WERI-Rb-1 (cell line): ENCODE data around the gene PPM1N.
A peak's percentile ranks its signal among the peaks of the same experiment; 100 is the strongest.

Source experiments
- DNase-seq: peaks from one replicate; pipeline ENCODE4 v3.0.0-alpha.2; 2020
- H3K27ac ChIP-seq: fragments of 250-450 bp; sonication (Bioruptor Pico); 2 replicates; pipeline ENCODE4 v1.5.1; 2020; ENCODE audit warnings: mild to moderate bottlenecking, moderate library complexity
- H3K27me3 ChIP-seq: fragments of 250-450 bp; sonication (Bioruptor Pico); 2 replicates; pipeline ENCODE4 v1.5.1; 2021; ENCODE audit warnings: mild to moderate bottlenecking, low read depth, moderate library complexity; ENCODE audit not compliant: insufficient read depth, severe bottlenecking
- H3K36me3 ChIP-seq: fragments of 250-450 bp; sonication (Bioruptor Pico); 2 replicates; pipeline ENCODE4 v1.5.1; 2020; ENCODE audit warnings: mild to moderate bottlenecking, moderate library complexity
- H3K4me3 ChIP-seq: 2 replicates; pipeline ENCODE4 v1.5.1; 2011; ENCODE audit warnings: low read depth, mild to moderate bottlenecking, control low read depth, low read length
- H3K9me3 ChIP-seq: fragments of 250-450 bp; sonication (Bioruptor Pico); 2 replicates; pipeline ENCODE4 v1.5.1; 2021; ENCODE audit warnings: mild to moderate bottlenecking, moderate library complexity; ENCODE audit not compliant: severe bottlenecking
- CTCF ChIP-seq: IDR thresholded peaks from 2 replicates; pipeline ENCODE4 v1.5.1; 2011; ENCODE audit warnings: low read depth, mild to moderate bottlenecking, control low read depth, inconsistent platforms, low read length

Gene PPM1N

GRCh38 chr19:45478454-45479238 lies 19.6 kb upstream of the PPM1N start:
- peak overlapping the region; percentile 57 for H3K4me3 ChIP-seq
- H3K27ac ChIP-seq: peak overlapping the region; percentile 98
- H3K36me3 ChIP-seq: no peaks in the 10 kb centered on the region; the same call in 1 of the 2 replicates
- TF ChIP-seq CTCF: peak; percentile 78
- peaks cover 3% of the 10 kb centered on the region for H3K9me3 ChIP-seq
- H3K27me3 ChIP-seq: no peaks in the 10 kb centered on the region
- DNase-seq: peak; percentile 91

- TF ChIP-seq CTCF: no peak
- no peaks in the 10 kb centered on the region for H3K27me3 ChIP-seq
- H3K9me3 ChIP-seq: peaks cover 3% of the 10 kb centered on the region
- H3K4me3 ChIP-seq: no peak overlapping the region
- H3K36me3 ChIP-seq: peaks cover 11% of the 10 kb centered on the region
- no peak overlapping the region for H3K27ac ChIP-seq
- DNase-seq: no peak
Observed at GRCh38 chr19:45483033-45483432, 15.2 kb upstream of the PPM1N start.

DNA sequence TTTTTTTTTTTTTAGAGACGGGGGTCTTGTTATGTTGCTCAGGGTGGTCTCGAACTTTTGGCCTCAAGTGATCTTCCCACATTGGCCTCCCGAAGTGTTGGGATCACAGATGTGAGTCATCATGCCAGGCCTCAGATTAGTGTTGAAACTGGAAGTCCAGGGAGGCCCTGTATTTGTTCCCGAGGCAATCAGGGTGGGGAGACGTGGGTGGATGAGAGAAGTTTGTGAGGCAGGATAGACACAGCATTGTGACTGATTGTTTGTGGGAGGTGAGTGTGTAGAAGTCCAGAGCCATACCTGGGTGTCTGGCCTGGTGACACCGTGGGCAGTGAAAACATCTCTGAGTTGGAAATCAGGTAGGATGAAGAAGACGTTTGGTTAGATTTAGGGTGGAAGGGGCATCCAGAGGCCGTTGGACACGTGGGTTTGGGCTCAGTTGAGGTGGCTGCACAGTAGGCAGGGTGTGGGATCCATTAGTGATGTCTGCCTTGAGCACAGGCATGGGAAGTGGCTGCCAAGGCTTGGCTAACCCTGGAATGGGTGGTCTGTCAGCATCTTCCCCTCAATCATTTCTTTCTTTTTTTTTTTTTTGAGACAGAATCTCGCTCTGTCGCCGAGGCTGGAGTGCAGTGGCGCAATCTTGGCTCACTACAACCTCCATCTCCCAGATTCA lies 13.8 kb upstream of the PPM1N start:
- no peaks in the 10 kb centered on the region for H3K27me3 ChIP-seq
- peaks cover 15% of the 10 kb centered on the region for H3K36me3 ChIP-seq
- DNase-seq: no peak
- no peak for TF ChIP-seq CTCF
- no peak overlapping the region; the same call in 1 of the 2 replicates for H3K27ac ChIP-seq
- H3K9me3 ChIP-seq: peaks cover 3% of the 10 kb centered on the region
- no peak overlapping the region for H3K4me3 ChIP-seq

DNA sequence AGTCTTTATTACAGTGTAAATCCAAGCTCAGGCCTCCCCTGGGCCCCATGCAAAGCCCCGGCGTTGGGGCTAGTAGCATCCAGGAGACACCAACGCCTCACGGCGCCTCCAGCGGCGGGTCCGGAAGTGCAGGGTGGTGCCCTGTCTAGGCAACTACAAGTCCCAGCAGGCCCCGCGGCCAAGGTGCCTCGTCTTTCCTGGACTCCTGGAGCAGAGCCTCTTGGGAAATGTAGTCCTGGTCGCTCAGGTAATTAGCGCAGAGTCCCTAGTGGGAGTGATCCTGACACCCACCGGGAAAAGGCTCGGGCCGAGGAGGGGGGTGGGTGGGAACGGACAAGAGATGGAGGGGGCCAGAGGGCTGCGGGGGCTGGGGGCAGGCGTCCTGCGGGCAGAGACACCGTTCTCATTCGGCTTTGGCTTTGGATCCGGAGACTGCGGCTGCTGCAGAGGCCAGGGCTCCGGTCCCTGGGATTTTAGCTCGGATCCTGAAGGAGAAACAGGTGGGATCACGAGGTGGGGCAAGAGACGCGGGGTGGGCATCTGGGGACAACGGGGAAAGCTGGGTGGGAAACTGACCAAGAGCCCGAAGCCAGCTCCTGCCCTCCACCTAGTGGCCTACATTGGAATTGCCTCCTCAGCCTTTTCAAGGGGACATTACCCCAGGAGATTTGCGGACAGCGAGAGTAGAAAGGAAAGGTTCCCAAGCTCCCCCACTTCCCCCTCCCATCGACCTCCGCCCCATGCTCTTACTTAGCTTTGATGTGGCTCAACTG lies 12.8 kb upstream of the PPM1N start:
- Histone ChIP-seq H3K27ac (peak overlapping the region; percentile 62), H3K27me3 (no peaks in the 10 kb centered on the region), H3K36me3 (peaks cover 20% of the 10 kb centered on the region), H3K9me3 (peaks cover 3% of the 10 kb centered on the region), H3K4me3 (peak overlapping the region; percentile 46)
- peak; percentile 87 for TF ChIP-seq CTCF
- DNase-seq: peak; percentile 98

GRCh38 chr19:45488708-45489107 lies 9.5 kb upstream of the PPM1N start:
- no peak for TF ChIP-seq CTCF
- H3K36me3 ChIP-seq: peaks cover 39% of the 10 kb centered on the region
- H3K4me3 ChIP-seq: no peak overlapping the region
- H3K27ac ChIP-seq: no peak overlapping the region
- no peaks in the 10 kb centered on the region for H3K27me3 ChIP-seq
- DNase-seq: no peak
- no peaks in the 10 kb centered on the region for H3K9me3 ChIP-seq
